ENCODE results near the gene AKAP13. TPM values are rescaled to one million over a fixed set of nuclear protein-coding genes. Genes with fewer than 3 reads are reported as not detected.
"Not testable (repeated sequence)": the region's sequence is repeated elsewhere in the genome, so short reads cannot be mapped to it uniquely, and the experiment has no call there.

The AKAP13 gene
- polyA plus RNA-seq, 1 of the 3 experiments (the other 2 are of a cell fraction) = 8.4 TPM

- H3K27ac ChIP-seq (ENCODE audit: low read depth in 2 of 2, low read length in 1 of 2) = peak overlapping the region in 1 of 2 experiments; percentile 53; a peak in 2 of 4 replicates
- no peak overlapping the region for H3K4me2 ChIP-seq
- no peak overlapping the region for H2AFZ ChIP-seq (ENCODE audit: low read depth)
- TF ChIP-seq TCF12 (IDR thresholded peaks at IDR 0.05) (no peak), TAF1 (IDR thresholded peaks at IDR 0.05; ENCODE audit: borderline replicate concordance, low read depth, low read length) (no peak), ELF1 (IDR thresholded peaks at IDR 0.05) (peak; percentile 75; the same call in 1 of the 2 replicates)
- TF ChIP-seq, protein P1, sequence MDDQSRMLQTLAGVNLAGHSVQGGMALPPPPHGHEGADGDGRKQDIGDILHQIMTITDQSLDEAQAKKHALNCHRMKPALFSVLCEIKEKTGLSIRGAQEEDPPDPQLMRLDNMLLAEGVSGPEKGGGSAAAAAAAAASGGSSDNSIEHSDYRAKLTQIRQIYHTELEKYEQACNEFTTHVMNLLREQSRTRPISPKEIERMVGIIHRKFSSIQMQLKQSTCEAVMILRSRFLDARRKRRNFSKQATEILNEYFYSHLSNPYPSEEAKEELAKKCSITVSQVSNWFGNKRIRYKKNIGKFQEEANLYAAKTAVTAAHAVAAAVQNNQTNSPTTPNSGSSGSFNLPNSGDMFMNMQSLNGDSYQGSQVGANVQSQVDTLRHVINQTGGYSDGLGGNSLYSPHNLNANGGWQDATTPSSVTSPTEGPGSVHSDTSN (IDR thresholded peaks at IDR 0.05) = peak; percentile 46; the same call in 1 of the 2 replicates
- H3K79me2 ChIP-seq (ENCODE audit: insufficient read depth) = peaks cover 49% of the 10 kb centered on the region
- no peak overlapping the region for H3K4me3 ChIP-seq (ENCODE audit: low read depth in 2 of 2, low read length in 1 of 2)
- no peak overlapping the region; the same call in 1 of the 2 replicates for H3K9ac ChIP-seq
- no peaks in the 10 kb centered on the region for H3K9me3 ChIP-seq
- CTCF ChIA-PET = interaction anchor here (1.2 to 1.8 kb wide), 3 partner anchors 152 to 357 kb away, joined by 3 to 5 read pairs (median 4); no protein-coding TSS in a partner anchor
- peaks cover 4% of the 10 kb centered on the region for H3F3A ChIP-seq (replicated peaks; ENCODE audit: insufficient read depth)
- H3K4me1 ChIP-seq (ENCODE audit: control insufficient read depth in 1 of 2, insufficient read depth in 2 of 2, low read depth in 1 of 2, low read length in 1 of 2) = peaks cover 18 to 29% of the 10 kb centered on the region in 2 experiments; a peak in 3 of 4 replicates
- peaks cover 0 to 5% of the 10 kb centered on the region in 2 experiments for H3K36me3 ChIP-seq (replicated peaks in 1 of 2; ENCODE audit: control insufficient read depth in 1 of 2, insufficient read depth in 2 of 2, low read length in 1 of 2)
- DNase-seq = no peak
- no peaks in the 10 kb centered on the region for H3K27me3 ChIP-seq (ENCODE audit: insufficient read depth)
- 39% methylated on average over 6 of the region's 6 CpGs for WGBS (ENCODE audit: low lambda C conversion rate)
- H4K20me1 ChIP-seq (ENCODE audit: insufficient read depth) = peaks cover 11% of the 10 kb centered on the region
- H3K9me2 ChIP-seq = no peaks in the 10 kb centered on the region
- POLR2A ChIA-PET = no interaction called here
These were observed 102.5 kb downstream of the AKAP13 start for GRCh38 chr15:85482894-85483293.

GRCh38 chr15:85483955-85484354, 103.6 kb downstream of the AKAP13 start:
- DNase-seq; H3K9ac ChIP-seq; H2AFZ ChIP-seq (ENCODE audit: low read depth); H3K9me3 ChIP-seq; H3K27ac ChIP-seq (ENCODE audit: low read depth in 2 of 2, low read length in 1 of 2); POLR2A ChIA-PET; H3K27me3 ChIP-seq (ENCODE audit: insufficient read depth); H3K4me3 ChIP-seq (ENCODE audit: low read depth in 2 of 2, low read length in 1 of 2); H3K9me2 ChIP-seq; H3F3A ChIP-seq (replicated peaks; ENCODE audit: insufficient read depth); H3K36me3 ChIP-seq (replicated peaks in 1 of 2; ENCODE audit: control insufficient read depth in 1 of 2, insufficient read depth in 2 of 2, low read length in 1 of 2); H3K4me2 ChIP-seq: not testable (repeated sequence)
- peaks cover 11% of the 10 kb centered on the region for H4K20me1 ChIP-seq (ENCODE audit: insufficient read depth)
- WGBS (ENCODE audit: low lambda C conversion rate) = 97% methylated on average over 1 of the region's 1 CpG
- CTCF ChIA-PET = interaction anchor here (0.7 to 1.8 kb wide), 5 partner anchors 9 to 356 kb away, joined by 3 to 9 read pairs (median 4); no protein-coding TSS in a partner anchor
- H3K4me1 ChIP-seq (ENCODE audit: control insufficient read depth in 1 of 2, insufficient read depth in 2 of 2, low read depth in 1 of 2, low read length in 1 of 2) = peaks cover 13 to 24% of the 10 kb centered on the region in 2 experiments; a peak in 3 of 4 replicates
- H3K79me2 ChIP-seq (ENCODE audit: insufficient read depth) = peaks cover 45% of the 10 kb centered on the region

GRCh38 chr15:85484923-85485322, 104.5 kb downstream of the AKAP13 start:
- CTCF ChIA-PET = interaction anchor here (1.0 to 6.8 kb wide), 12 partner anchors 10 to 245 kb away, joined by 3 to 97 read pairs (median 6); no protein-coding TSS in a partner anchor
- H2AFZ ChIP-seq (ENCODE audit: low read depth); H3K9me2 ChIP-seq; H3K4me3 ChIP-seq (ENCODE audit: low read depth in 2 of 2, low read length in 1 of 2); H3K9ac ChIP-seq; H3F3A ChIP-seq (replicated peaks; ENCODE audit: insufficient read depth); H3K9me3 ChIP-seq; H3K36me3 ChIP-seq (replicated peaks in 1 of 2; ENCODE audit: control insufficient read depth in 1 of 2, insufficient read depth in 2 of 2, low read length in 1 of 2); DNase-seq; H3K27ac ChIP-seq (ENCODE audit: low read depth in 2 of 2, low read length in 1 of 2); H3K4me2 ChIP-seq; H3K27me3 ChIP-seq (ENCODE audit: insufficient read depth); POLR2A ChIA-PET: not testable (repeated sequence)
- H4K20me1 ChIP-seq (ENCODE audit: insufficient read depth) = peaks cover 11% of the 10 kb centered on the region
- H3K79me2 ChIP-seq (ENCODE audit: insufficient read depth) = peaks cover 40% of the 10 kb centered on the region
- peaks cover 6 to 16% of the 10 kb centered on the region in 2 experiments; a peak in 3 of 4 replicates for H3K4me1 ChIP-seq (ENCODE audit: control insufficient read depth in 1 of 2, insufficient read depth in 2 of 2, low read depth in 1 of 2, low read length in 1 of 2)

All from SK-N-SH (cell line).